MCF 10A (cell line): Measurements from ENCODE around the gene RNF187. TPM values are rescaled to one million over a fixed set of nuclear protein-coding genes. Genes with fewer than 3 reads are reported as not detected.

Experiments
- BruUV-seq: library from RNA; stranded (reverse); fragments of 400-500 nt; replicated peaks from 2 replicates; lab custom pipeline; 2021; lab: Mats Ljungman, UMichigan
- CTCF ChIA-PET: fragments of 300-600 bp; sonication (Branson Sonifier 250); formaldehyde crosslinking; extraction: SDS; loops from one replicate; lab custom pipeline; 2021; ENCODE audit warnings: antibody characterized with exemption, inconsistent platforms; lab: Yijun Ruan, JAX
- POLR2A ChIA-PET: fragments of 300-600, 350-650 bp; sonication (Branson Sonifier 250); formaldehyde crosslinking; extraction: SDS; loops from one replicate; lab custom pipeline; 2020; ENCODE audit warnings: antibody characterized with exemption, inconsistent platforms; lab: Yijun Ruan, JAX
- DNase-seq: peaks from one replicate; pipeline ENCODE4 v3.0.0-alpha.2; 2018; ENCODE audit not compliant: unreplicated experiment
- H3K27ac Mint-ChIP-seq: one replicate; pipeline ENCODE4 v1.8.0; 2022; ENCODE audit warnings: mild to moderate bottlenecking, low read depth, mixed read lengths; ENCODE audit not compliant: unreplicated experiment
- H3K27me3 Mint-ChIP-seq: one replicate; pipeline ENCODE4 v1.8.0; 2022; ENCODE audit warnings: mixed read lengths; ENCODE audit not compliant: insufficient read depth, unreplicated experiment
- H3K36me3 Mint-ChIP-seq: one replicate; pipeline ENCODE4 v1.8.0; 2022; ENCODE audit warnings: mild to moderate bottlenecking, moderate library complexity, mixed read lengths; ENCODE audit not compliant: insufficient read depth, unreplicated experiment
- H3K4me1 Mint-ChIP-seq: one replicate; pipeline ENCODE4 v1.8.0; 2022; ENCODE audit warnings: mixed read lengths; ENCODE audit not compliant: insufficient read depth, unreplicated experiment
- H3K4me3 Mint-ChIP-seq: one replicate; pipeline ENCODE4 v1.8.0; 2022; ENCODE audit warnings: mild to moderate bottlenecking, moderate library complexity, mixed read lengths; ENCODE audit not compliant: unreplicated experiment
- H3K9me3 Mint-ChIP-seq: one replicate; pipeline ENCODE4 v1.8.0; 2022; ENCODE audit warnings: mixed read lengths; ENCODE audit not compliant: unreplicated experiment
- CTCF ChIP-seq: fragments of 200-600 bp; IDR thresholded peaks from one replicate; pipeline ENCODE4 v1.8.0; 2022; ENCODE audit warnings: antibody characterized with exemption, mild to moderate bottlenecking; ENCODE audit not compliant: unreplicated experiment
- intact Hi-C: fragments of 100-400 bp; cut with micrococcal nuclease; formaldehyde crosslinking; loops from 2 replicates; pipeline ENCODE4 v1.14.1; 2022
- total RNA-seq: library from RNA; stranded (reverse); gene quantifications from 2 replicates; pipeline ENCODE4 v1.2.3, GENCODE V29; 2022

Gene RNF187
- total RNA-seq, 1 experiment from 2014 or later = 167 TPM

GRCh38 chr1:228514421-228514820 is 27.2 kb downstream of the RNF187 start:
- no peak overlapping the region for H3K4me3 Mint-ChIP-seq
- intact Hi-C loops = loop anchor here (2.0 kb wide), 3 partner anchors 58 to 1034 kb away; a partner anchor contains a TSS
- H3K9me3 Mint-ChIP-seq = no peaks in the 10 kb centered on the region
- no TSS peak for BruUV-seq
- TF ChIP-seq CTCF = no peak
- H3K27me3 Mint-ChIP-seq = peaks cover 73% of the 10 kb centered on the region
- no peak overlapping the region for H3K27ac Mint-ChIP-seq
- no peak for DNase-seq
- CTCF ChIA-PET = interaction anchor here (0.6 to 8.9 kb wide), 20 partner anchors 13 to 1210 kb away, joined by 3 to 86 read pairs (median 4); no protein-coding TSS in a partner anchor
- H3K4me1 Mint-ChIP-seq = peaks cover 11% of the 10 kb centered on the region
- no peaks in the 10 kb centered on the region for H3K36me3 Mint-ChIP-seq
- POLR2A ChIA-PET = interaction anchor here (0.7 to 2.3 kb wide), 5 partner anchors 13 to 824 kb away, joined by 3 to 8 read pairs (median 4); partner anchors contain the start of gene RNF187

GRCh38 chr1:228515200-228515834 is 28.1 kb downstream of the RNF187 start:
- H3K4me1 Mint-ChIP-seq = peaks cover 9% of the 10 kb centered on the region
- CTCF ChIA-PET = interaction anchor here (0.5 to 8.9 kb wide), 32 partner anchors 12 to 1033 kb away, joined by 3 to 86 read pairs (median 4); no protein-coding TSS in a partner anchor
- POLR2A ChIA-PET = interaction anchor here (0.7 to 2.3 kb wide), 4 partner anchors 29 to 567 kb away, joined by 4 to 8 read pairs (median 4); partner anchors contain the start of gene RNF187

GRCh38 chr1:228517655-228518054 is 30.5 kb downstream of the RNF187 start:
- POLR2A ChIA-PET = no interaction called here
- no TSS peak for BruUV-seq
- CTCF ChIA-PET = interaction anchor here (0.6 to 2.9 kb wide), 6 partner anchors 9 to 1068 kb away, joined by 3 to 8 read pairs (median 3); no protein-coding TSS in a partner anchor

More at GRCh38 chr1:228515200-228515834, 28.1 kb downstream of the RNF187 start:
- intact Hi-C loops = loop anchor here (1.0 to 2.0 kb wide), 8 partner anchors 59 to 1035 kb away; a partner anchor contains a TSS
- Mint-ChIP-seq H3K27ac (no peak overlapping the region), H3K36me3 (no peaks in the 10 kb centered on the region), H3K4me3 (no peak overlapping the region), H3K9me3 (no peaks in the 10 kb centered on the region), H3K27me3 (peaks cover 75% of the 10 kb centered on the region)
- TF ChIP-seq CTCF = peak; percentile 97
- no TSS peak for BruUV-seq
- peak; percentile 65 for DNase-seq

More at GRCh38 chr1:228517655-228518054, 30.5 kb downstream of the RNF187 start:
- Mint-ChIP-seq H3K27me3 (peaks cover 61% of the 10 kb centered on the region), H3K9me3 (no peaks in the 10 kb centered on the region), H3K4me3 (no peak overlapping the region), H3K4me1 (no peaks in the 10 kb centered on the region), H3K36me3 (no peaks in the 10 kb centered on the region), H3K27ac (no peak overlapping the region)
- intact Hi-C loops = no loop called here
- DNase-seq = no peak
- no peak for TF ChIP-seq CTCF
